HG02763 (cell line): Measurements from ENCODE around the gene TRIM59.
A peak's percentile ranks its signal among the peaks of the same experiment; 100 is the strongest.

Experiments
- ATAC-seq: cut with Tn5 transposase; IDR thresholded peaks from one replicate; pipeline ENCODE4 v1.9.1; 2021; ENCODE audit warnings: mild to moderate bottlenecking, moderate library complexity; ENCODE audit not compliant: unreplicated experiment

TRIM59 gene

GRCh38 chr3:160403796-160404470 lies 45.7 kb downstream of the TRIM59 start:
- no peak for ATAC-seq

DNA sequence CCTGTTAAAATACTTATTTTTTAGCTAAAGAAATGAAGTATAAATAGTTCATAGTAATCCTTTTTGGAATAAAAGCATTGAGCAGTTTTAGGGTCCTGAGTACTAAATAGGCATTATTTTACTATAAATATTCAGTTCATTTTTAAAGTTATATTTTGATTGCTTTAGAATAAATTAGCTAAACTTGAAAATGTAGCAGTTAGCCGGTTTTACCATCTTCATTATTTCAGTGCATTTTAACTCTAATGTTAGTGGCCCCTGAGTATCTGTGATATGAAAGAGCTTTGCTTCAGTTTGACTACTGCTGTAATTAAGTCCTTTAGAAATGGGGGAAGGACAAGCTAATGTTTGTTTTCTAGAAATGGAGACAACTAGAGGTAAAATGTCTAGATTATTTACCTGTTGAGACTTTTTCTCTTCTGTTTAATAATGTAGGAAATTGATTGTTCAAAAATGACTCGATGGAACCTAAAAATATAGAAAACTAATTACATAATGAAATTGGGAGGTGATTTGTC lies 46.5 kb downstream of the TRIM59 start:
- no peak for ATAC-seq

- no peak for ATAC-seq
Observed at GRCh38 chr3:160402221-160403027, 47.2 kb downstream of the TRIM59 start.

- no peak for ATAC-seq
Observed at GRCh38 chr3:160401291-160402095, 48.1 kb downstream of the TRIM59 start.

- no peak for ATAC-seq
Observed at GRCh38 chr3:160400702-160401150, 48.9 kb downstream of the TRIM59 start.

DNA sequence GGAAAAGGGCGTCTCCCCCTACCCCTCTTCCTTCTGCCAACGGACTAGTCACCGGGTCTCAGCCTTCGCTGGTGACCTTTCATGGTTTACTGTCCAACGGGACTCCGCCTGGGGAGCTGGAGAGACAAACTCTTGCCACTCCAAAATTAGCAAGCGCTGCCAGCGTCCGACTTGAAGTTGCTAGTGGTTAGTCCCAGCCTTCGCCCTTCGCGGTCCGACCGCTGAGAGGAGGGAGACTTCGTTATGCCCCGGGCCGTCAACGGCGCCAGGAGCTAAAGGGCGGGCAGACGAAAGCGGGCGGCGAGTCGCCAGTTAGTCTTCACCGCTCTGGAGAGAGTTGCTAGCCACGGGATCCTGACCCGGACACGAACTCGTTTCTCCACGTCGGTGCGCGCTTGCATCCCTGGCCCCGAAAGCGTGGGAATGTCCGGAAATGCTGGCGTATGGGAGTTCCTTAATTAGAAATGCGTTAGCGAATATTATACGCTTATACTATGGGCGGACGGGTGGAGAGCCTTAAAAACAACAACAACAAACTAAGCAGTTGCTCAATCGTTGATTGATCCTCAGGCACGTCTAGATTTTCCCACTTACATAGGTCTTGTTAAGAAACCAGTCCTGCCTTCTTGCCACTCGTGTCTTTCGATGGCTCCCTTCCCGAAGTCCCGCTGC lies 49.4 kb downstream of the TRIM59 start:
- ATAC-seq: peak; percentile 7

- ATAC-seq: peak; percentile 92
Observed at GRCh38 chr3:160399125-160400029, 50.2 kb downstream of the TRIM59 start, which contains the start of the genes IFT80 and SMC4. TSS of gene IFT80 (minus strand) at chr3:160399225. CDS start at chr3:160384600, 14,625 bp downstream. TSS of gene SMC4 (plus strand) at chr3:160399650. CDS start at chr3:160400827, 1,177 bp downstream.

- no peak for ATAC-seq
Observed at GRCh38 chr3:160398820-160399124, 50.8 kb downstream of the TRIM59 start.

GRCh38 chr3:160395297-160395696 lies 54.3 kb downstream of the TRIM59 start:
- no peak for ATAC-seq

DNA sequence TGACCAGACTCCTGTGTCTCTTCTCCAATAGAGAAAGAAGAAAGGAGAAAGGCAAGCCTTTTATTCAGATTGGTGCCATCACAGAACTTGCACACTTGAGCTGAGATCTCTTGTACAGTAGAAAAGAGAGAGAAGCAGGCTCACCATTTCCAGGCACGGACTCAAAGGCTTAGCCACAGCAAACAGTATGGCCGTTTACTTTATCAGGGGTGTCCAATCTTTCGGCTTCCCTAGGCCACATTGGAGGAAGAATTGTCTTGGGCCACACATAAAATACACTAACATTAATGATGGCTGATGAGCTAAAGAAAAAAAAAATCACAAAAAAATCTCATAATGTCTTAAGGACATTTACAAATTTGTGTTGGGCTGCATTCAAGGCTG lies 55.6 kb downstream of the TRIM59 start:
- no peak for ATAC-seq

GRCh38 chr3:160393346-160394008 lies 56.1 kb downstream of the TRIM59 start:
- ATAC-seq: no peak

DNA sequence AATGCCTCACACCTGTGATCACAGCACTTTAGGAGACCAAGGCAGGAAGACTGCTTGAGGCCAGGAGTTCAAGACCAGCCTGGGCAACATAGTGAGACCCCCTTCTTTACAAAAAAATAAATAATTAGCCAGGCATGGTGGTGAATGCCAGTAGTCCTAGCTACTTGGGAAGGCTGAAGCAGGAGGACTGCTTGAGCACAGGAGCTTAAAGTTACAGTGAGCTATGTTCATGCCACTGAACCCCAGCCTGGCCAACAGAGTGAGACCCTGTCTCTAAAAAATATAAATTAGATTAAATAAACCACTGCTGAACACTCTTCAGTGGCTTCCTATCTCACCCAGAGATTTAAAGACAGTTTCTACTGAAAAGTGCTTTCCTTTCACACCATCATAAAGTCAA lies 56.8 kb downstream of the TRIM59 start:
- no peak for ATAC-seq

DNA sequence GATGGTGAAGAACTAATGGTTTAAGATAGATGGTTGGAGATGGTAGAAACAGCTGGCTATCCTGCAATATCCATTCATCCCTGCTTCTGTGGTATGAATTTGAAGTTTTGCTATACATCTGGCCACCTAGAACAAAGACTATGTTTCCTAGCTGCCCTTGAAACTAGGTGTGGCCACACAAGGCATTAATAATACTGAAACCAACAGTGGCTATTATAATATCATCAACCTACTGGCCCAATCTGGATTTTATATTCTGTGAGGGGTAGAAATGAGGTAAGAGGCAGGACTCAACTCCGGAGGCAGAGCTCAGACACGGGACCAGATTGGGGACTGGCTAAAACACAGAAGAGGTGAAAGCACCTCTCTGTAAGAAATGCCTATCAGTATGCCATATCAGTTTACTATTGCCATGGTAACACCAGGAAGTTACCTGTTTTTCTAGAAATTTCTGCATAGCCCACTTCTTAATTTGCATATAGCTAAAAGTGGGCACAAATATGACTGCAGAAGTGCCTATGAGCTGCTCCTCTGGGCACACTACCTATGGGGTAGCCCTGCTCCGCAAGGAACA lies 58.9 kb downstream of the TRIM59 start:
- ATAC-seq: no peak
